Midbrain (tissue), 1 donor: ENCODE data around the gene PDE6C.

ENCODE experiments used
- DNase-seq: peaks from one replicate; lab custom pipeline; 2025; lab: John Stamatoyannopoulos, UW

The PDE6C gene

GRCh38 chr10:93703066-93703465 is 90.7 kb downstream of the PDE6C start:
- peak; percentile 72 for DNase-seq

GRCh38 chr10:93703841-93704240 is 91.5 kb downstream of the PDE6C start:
- no peak for DNase-seq

GRCh38 chr10:93704451-93704850 is 92.1 kb downstream of the PDE6C start:
- DNase-seq, result no peak

GRCh38 chr10:93707623-93708022 is 95.3 kb downstream of the PDE6C start:
- DNase-seq, result no peak

DNA sequence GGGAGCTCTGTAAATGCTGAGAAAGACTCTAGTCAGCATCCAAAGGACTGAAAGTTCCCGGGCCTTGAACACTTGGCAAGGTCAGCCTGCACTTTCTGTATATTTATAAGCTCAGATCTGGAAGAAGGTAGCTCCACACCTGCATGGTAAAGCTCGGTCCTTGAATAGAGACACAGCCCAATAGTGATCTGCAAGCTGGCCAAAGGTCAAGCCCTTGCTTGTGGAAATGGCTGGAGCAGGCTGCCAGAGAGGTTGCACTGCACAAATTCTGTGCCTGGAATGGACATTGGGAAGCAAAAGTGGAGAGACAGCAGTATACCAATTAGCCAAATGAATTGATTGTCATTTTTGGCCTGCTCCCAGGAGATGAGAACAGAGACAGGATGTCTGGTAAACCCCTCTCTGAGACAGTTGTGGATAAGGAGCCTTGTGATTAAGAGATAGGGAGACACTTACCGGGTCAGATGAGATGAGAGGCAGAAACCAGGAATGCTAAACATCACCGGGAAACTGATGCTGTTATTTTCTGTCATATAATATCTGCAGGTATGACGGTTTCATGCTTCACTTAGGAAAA is 98.1 kb downstream of the PDE6C start:
- DNase-seq, result no peak

GRCh38 chr10:93711891-93712290 is 99.6 kb downstream of the PDE6C start:
- no peak for DNase-seq

- peak; percentile 0 for DNase-seq
Observed at GRCh38 chr10:93712593-93712992, 100.3 kb downstream of the PDE6C start.

GRCh38 chr10:93715345-93715744 is 103.0 kb downstream of the PDE6C start:
- DNase-seq, result no peak
